Measurements from ENCODE around the gene ALOXE3. TPM values are rescaled to one million over a fixed set of nuclear protein-coding genes. Genes with fewer than 3 reads are reported as not detected.
A peak's percentile ranks its signal among the peaks of the same experiment; 100 is the strongest.
"Not testable (repeated sequence)": the region's sequence is repeated elsewhere in the genome, so short reads cannot be mapped to it uniquely, and the experiment has no call there.

ALOXE3 gene
- total RNA-seq, 2 experiments from 2014 or later = not detected

DNA sequence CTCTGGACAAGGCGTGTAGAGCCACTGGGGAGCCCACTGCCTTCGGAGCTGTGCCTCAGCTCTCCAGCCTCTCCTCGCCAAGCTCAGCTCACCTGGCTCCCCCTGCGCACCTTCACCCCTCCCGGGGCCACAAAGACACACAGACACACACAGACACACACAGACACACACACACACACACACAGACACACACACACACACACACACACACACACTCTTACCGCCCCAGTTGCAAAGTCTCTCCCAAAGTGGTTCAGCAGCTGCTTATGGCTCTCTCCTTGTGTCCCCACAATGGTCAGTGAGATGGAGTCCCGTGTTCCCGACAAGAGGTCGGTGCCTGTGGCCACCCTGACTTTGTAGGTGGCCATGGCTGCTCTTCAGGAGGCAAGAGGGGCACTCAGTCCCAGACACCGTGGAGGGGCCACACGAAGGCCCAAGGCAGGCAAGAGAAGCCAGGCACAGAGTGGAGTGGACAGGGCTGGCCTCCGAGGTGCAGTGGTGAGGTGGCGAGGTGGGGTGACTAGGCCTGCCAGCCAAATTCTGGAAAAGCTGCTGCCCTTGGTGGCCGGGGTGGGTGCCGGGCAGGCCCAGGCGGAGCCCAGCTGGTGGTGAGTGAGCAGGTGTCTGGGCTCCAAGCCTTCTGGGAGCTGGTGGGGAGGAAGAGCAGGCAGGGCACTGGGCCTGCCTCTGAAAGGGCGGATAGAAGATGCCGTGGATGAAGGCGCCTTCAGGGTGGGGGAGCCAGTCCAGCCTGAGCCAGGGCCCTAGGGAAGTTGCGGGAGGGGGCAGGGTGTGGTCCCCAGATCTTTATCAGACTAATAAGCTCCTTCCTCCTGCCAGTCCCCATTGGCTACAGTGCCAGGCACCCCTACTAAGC, 31.0 kb downstream of the ALOXE3 start, which contains the start of gene ALOX12B:
Gene ALOX12B (minus strand): TSS at position 642 of the 877 bp plus-strand sequence. CDS start 274 bp downstream, at position 368.
- no peaks in the 10 kb centered on the region for H3K4me1 Mint-ChIP-seq (ENCODE audit: low read depth)
- no peaks in the 10 kb centered on the region for H3K9me3 Mint-ChIP-seq (ENCODE audit: insufficient read depth)
- POLR2A ChIA-PET = no interaction called here
- DNase-seq (no peak), ATAC-seq (no peak)
- no peaks in the 10 kb centered on the region for H3K36me3 Mint-ChIP-seq (ENCODE audit: low read depth)
- H3K27ac Mint-ChIP-seq = no peak within 1 kb of the TSS
- CTCF ChIA-PET = interaction anchor here (0.8 to 13.4 kb wide), 4 partner anchors 8 to 32 kb away, joined by 3 to 174 read pairs (median 7); no protein-coding TSS in a partner anchor
- H3K27me3 Mint-ChIP-seq (ENCODE audit: low read depth) = peaks cover 14% of the 10 kb centered on the region
- H3K4me3 Mint-ChIP-seq = no peak within 1 kb of the TSS

DNA sequence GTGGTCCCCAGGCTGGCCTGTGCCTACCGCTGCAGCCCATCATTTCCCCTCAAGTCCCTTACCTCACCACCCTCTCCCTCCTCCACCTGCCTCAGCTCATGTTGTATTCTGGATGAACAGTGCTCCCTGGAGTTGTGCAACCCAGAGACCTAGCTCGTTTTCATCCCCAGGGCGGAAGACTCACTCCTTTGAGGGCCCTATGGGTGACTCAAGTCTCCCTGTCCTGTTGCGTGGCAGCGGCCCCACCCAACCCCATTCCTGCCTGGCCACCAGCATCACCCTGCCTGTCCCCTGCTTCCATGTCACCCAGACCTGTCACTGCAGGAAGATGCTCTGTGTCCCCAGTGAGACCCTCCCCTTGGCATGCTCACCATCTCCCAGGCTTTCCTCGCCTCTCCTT, 34.1 kb downstream of the ALOXE3 start:
- Mint-ChIP-seq H3K4me3 (no peak overlapping the region), H3K36me3 (ENCODE audit: low read depth) (peaks cover 5% of the 10 kb centered on the region), H3K9me3 (ENCODE audit: insufficient read depth) (no peaks in the 10 kb centered on the region), H3K27ac (no peak overlapping the region), H3K27me3 (ENCODE audit: low read depth) (peaks cover 4% of the 10 kb centered on the region), H3K4me1 (ENCODE audit: low read depth) (peaks cover 15% of the 10 kb centered on the region)
- ATAC-seq (no peak), DNase-seq (no peak)
- CTCF ChIA-PET = interaction anchor here (2.2 to 13.4 kb wide), 5 partner anchors 9 to 35 kb away, joined by 10 to 174 read pairs (median 12); no protein-coding TSS in a partner anchor
- POLR2A ChIA-PET = no interaction called here

DNA sequence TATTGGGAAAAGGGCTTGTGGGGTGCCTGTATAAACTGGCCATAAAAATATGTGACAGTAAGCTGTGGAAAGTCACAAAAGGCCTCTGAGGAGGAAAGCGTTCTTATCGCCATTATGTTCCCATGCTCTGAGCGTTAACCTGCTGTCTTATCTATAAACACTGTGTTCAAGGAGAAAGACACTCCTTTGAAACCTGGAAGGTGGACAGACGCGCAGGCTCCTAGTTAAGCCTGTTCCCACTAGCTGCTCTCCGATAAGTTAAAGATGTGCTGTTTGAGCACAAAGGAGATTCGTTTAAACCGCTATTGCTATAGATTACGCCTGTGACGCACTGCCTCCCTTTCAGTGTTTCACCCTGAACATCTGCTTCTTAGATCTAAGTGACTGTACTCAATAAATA, 36.0 kb downstream of the ALOXE3 start:
- Mint-ChIP-seq H3K27ac (no peak overlapping the region), H3K27me3 (ENCODE audit: low read depth) (peaks cover 3% of the 10 kb centered on the region), H3K9me3 (ENCODE audit: insufficient read depth) (no peaks in the 10 kb centered on the region), H3K4me3 (no peak overlapping the region), H3K36me3 (ENCODE audit: low read depth) (peaks cover 5% of the 10 kb centered on the region), H3K4me1 (ENCODE audit: low read depth) (peaks cover 18% of the 10 kb centered on the region)
- ATAC-seq = no peak
- ChIA-PET POLR2A (no interaction called here), CTCF (interaction anchor here (2.7 to 13.4 kb wide), 3 partner anchors 9 to 25 kb away, joined by 11 to 174 read pairs (median 15); no protein-coding TSS in a partner anchor)
- DNase-seq = no peak

DNA sequence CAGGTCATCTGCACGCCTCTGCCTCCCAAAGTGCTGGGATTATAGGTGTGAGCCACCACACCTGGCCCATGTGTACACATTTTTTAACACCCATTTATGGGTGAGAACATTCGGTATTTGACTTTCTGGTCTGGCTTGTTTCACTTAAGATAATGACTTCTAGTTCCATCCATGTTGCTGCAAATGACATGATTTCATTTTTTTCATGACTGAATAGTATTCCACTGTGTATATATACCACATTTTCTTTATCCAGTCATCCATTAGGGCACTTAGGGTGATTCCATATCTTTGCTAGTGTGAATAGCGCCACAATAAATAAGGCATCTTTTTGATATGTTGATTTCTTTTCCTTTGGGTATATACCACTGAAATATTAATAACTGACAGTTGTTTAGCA, 36.4 kb downstream of the ALOXE3 start:
- POLR2A ChIA-PET = no interaction called here
- CTCF ChIA-PET = interaction anchor here (1.5 to 13.4 kb wide), 5 partner anchors 8 to 37 kb away, joined by 7 to 174 read pairs (median 11); no protein-coding TSS in a partner anchor
- ATAC-seq (no peak), DNase-seq (no peak)
- H3K4me1 Mint-ChIP-seq (ENCODE audit: low read depth) = peaks cover 18% of the 10 kb centered on the region
- peaks cover 3% of the 10 kb centered on the region for H3K27me3 Mint-ChIP-seq (ENCODE audit: low read depth)
- H3K36me3 Mint-ChIP-seq (ENCODE audit: low read depth) = peaks cover 5% of the 10 kb centered on the region
- no peaks in the 10 kb centered on the region for H3K9me3 Mint-ChIP-seq (ENCODE audit: insufficient read depth)
- no peak overlapping the region for H3K27ac Mint-ChIP-seq
- H3K4me3 Mint-ChIP-seq = no peak overlapping the region

DNA sequence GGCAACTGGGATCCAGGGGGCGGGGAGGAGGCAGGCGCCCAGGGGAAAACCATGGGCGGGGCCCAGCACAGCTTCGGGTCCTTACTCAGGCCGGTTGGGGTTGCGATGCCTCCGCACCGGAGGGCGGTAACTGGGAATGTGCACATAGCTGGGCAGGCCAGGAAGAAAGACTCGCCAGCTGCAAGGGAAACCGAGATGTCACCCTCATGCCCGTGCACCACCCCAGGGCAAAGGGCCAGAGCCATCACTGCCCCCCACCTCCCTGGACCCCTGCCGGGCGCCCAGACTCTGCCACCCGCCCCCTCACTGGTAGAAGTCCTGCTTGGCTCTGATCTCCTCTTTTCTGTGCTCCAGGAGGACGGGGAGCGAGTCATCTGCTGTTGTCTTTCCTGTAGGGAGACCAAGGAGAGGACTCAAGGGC, 37.5 kb downstream of the ALOXE3 start:
- ChIA-PET CTCF (interaction anchor here (1.4 to 3.6 kb wide), 5 partner anchors 11 to 38 kb away, joined by 6 to 18 read pairs (median 7); no protein-coding TSS in a partner anchor), POLR2A (no interaction called here)
- DNase-seq = no peak
- peaks cover 5% of the 10 kb centered on the region for H3K36me3 Mint-ChIP-seq (ENCODE audit: low read depth)
- H3K27ac Mint-ChIP-seq = no peak overlapping the region
- no peak overlapping the region for H3K4me3 Mint-ChIP-seq
- no peak for ATAC-seq
- peaks cover 5% of the 10 kb centered on the region for H3K27me3 Mint-ChIP-seq (ENCODE audit: low read depth)
- no peaks in the 10 kb centered on the region for H3K9me3 Mint-ChIP-seq (ENCODE audit: insufficient read depth)
- peaks cover 18% of the 10 kb centered on the region for H3K4me1 Mint-ChIP-seq (ENCODE audit: low read depth)

DNA sequence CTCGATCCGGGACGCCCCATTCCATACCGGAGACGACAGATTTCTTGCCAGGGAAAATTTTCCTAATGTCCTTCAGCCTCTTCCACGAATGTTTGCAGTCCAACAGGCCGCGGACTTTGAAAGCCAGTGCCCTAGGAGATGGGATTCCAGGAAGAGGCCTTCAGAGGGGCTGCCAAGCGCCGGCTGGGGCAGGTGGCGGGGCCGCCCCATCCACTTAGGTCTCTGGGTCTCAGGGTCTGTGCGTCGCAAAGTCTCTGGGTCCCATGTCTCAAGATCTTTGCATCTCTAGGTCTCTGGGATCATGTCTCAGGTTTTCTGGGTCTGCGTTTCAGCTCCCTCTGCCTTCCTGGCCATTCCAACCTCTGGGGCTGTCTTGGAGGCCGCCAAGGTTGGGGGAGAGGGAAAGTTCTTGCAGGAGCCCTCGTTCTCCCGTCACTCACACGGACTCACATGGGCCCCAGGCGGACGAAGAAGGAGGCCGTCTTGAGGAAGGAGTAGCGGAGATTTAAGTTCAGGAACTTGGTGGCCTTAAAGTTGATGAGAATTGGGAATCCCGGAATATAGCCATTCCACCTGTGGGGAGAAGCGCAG, 38.0 kb downstream of the ALOXE3 start:
- ChIA-PET POLR2A (interaction anchor here (0.6 kb wide), 1 partner anchor 93 kb away, joined by 3 read pairs; no protein-coding TSS in a partner anchor), CTCF (interaction anchor here (1.3 to 4.8 kb wide), 7 partner anchors 11 to 39 kb away, joined by 5 to 41 read pairs (median 7); no protein-coding TSS in a partner anchor)
- H3K36me3 Mint-ChIP-seq (ENCODE audit: low read depth) = peaks cover 5% of the 10 kb centered on the region
- H3K27ac Mint-ChIP-seq = no peak overlapping the region
- H3K4me1 Mint-ChIP-seq (ENCODE audit: low read depth) = peaks cover 18% of the 10 kb centered on the region
- peak overlapping the region; percentile 86 for H3K4me3 Mint-ChIP-seq
- no peaks in the 10 kb centered on the region for H3K9me3 Mint-ChIP-seq (ENCODE audit: insufficient read depth)
- no peak for ATAC-seq
- peaks cover 8% of the 10 kb centered on the region for H3K27me3 Mint-ChIP-seq (ENCODE audit: low read depth)
- no peak for DNase-seq

DNA sequence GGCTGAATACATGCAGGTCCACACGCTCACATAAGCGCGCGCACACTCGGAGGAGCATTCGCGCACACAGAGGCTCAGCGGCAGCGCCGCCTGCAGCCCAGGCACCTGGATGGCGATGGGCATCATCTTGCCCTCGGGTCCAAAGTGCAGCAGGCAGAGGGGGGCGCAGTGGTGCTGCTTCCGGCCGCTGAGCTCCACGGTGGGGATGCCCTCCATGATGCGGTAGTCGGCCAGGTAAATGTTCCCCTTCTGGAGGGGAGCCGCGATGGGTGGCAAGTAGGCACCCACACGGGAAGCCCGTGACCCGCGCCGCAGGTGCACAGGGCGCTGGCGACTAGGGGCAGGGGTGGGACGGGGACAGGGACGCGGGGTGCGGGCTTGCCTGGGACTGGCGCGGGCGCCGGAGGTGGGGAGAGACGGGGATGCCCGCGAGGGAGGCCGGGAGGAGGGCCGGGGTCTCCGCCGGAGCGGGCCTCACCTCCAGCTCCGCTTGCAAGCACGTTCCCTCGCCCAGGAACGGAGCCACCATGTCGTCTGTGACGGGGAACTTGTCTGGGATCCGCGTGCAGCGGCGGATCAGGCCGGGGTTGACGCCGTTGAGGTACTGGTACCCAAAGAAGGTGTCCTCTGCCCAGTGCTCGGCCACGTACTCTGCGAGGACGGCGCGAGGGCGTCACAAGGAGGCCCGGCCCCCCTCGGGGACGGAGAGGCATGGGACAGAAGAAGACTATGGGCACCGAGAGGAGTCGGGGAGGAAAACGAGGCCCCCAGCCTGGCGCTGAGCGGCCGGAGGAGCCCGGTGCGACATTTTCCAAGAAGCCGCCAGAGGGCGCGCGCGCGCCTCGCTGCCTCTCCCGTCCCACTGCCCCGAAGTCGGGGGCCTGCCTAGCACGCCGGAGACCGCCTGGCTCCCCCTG, 38.8 kb downstream of the ALOXE3 start:
- no peaks in the 10 kb centered on the region for H3K9me3 Mint-ChIP-seq (ENCODE audit: insufficient read depth)
- POLR2A ChIA-PET = interaction anchor here (0.6 kb wide), 1 partner anchor 94 kb away, joined by 3 read pairs; no protein-coding TSS in a partner anchor

DNA sequence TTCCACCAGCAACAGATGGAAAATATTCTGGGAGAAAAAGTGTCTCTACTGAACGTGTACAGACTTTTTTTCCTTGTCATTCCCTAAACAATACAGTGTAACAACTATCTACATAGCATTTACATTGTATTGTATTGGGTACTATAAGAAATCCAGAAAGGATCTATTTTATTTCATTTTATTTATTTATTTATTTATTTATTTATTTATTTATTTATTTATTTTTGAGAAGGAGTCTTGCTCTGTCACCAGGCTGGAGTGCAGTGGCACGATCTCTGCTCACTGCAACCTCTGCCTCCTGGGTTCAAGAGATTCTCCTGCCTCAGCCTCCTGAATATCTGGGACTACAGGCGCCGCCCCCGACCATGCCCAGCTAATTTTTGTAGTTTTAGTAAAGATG, 40.4 kb downstream of the ALOXE3 start:
- H3K4me3 Mint-ChIP-seq; DNase-seq; H3K27ac Mint-ChIP-seq; H3K36me3 Mint-ChIP-seq (ENCODE audit: low read depth); H3K9me3 Mint-ChIP-seq (ENCODE audit: insufficient read depth); ATAC-seq; POLR2A ChIA-PET: not testable (repeated sequence)
- H3K4me1 Mint-ChIP-seq (ENCODE audit: low read depth) = peaks cover 35% of the 10 kb centered on the region
- CTCF ChIA-PET = interaction anchor here (1.8 to 12.0 kb wide), 6 partner anchors 11 to 40 kb away, joined by 5 to 319 read pairs (median 23); partner anchors contain the start of gene ALOXE3
- H3K27me3 Mint-ChIP-seq (ENCODE audit: low read depth) = peaks cover 31% of the 10 kb centered on the region

More for the DNA sequence above, 38.8 kb downstream of the ALOXE3 start:
- Mint-ChIP-seq H3K36me3 (ENCODE audit: low read depth) (peaks cover 5% of the 10 kb centered on the region), H3K4me1 (ENCODE audit: low read depth) (peaks cover 20% of the 10 kb centered on the region), H3K27me3 (ENCODE audit: low read depth) (peaks cover 16% of the 10 kb centered on the region), H3K4me3 (peak overlapping the region; percentile 86), H3K27ac (peak overlapping the region; percentile 83)
- CTCF ChIA-PET = interaction anchor here (0.6 to 12.0 kb wide), 25 partner anchors 8 to 500 kb away, joined by 3 to 319 read pairs (median 5); partner anchors contain the start of genes ALOX12B, ALOXE3, CYB5D1 and HES7
- ATAC-seq = peak; percentile 87
- peak; percentile 85 for DNase-seq

DNA sequence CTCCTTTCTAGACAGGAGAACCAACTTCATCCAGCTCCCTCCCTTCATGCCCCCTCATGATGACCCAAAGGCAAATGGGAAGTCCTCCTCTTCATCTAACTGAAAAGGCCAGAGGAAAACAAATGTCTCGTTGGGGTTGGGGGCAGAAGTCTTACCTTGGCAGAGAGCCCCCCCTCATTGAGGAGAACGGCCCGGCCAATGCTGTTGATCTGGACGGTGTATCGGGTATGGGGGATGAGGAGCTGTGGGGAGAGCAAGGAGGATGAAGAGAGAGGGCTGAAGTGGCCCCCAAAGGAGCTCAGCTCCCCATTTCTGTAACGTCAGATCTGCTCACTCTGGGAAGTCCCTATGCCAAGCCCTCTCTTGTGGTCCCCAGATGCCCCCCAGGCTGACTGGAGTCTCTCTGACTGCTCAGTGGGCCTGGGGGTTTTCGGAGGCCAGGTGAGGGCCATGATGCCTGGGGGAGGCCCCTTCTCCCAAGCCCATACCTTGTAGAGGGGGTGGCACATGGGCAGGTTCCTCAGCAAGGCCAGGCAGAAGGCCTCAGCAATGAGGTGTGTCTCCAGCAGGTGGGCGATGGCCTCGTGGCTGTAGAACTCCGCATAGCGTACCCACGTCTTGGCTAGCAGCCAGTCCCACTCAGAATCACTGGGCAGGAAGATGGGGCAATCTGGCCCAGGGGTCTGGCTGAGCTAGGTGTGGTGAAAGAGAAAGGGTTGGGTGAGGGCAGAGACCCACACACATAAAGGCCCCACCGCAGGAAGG, 41.6 kb downstream of the ALOXE3 start:
- Mint-ChIP-seq H3K27me3 (ENCODE audit: low read depth) (peaks cover 40% of the 10 kb centered on the region), H3K4me3 (no peak overlapping the region), H3K4me1 (ENCODE audit: low read depth) (peaks cover 40% of the 10 kb centered on the region), H3K36me3 (ENCODE audit: low read depth) (peaks cover 2% of the 10 kb centered on the region), H3K27ac (no peak overlapping the region), H3K9me3 (ENCODE audit: insufficient read depth) (no peaks in the 10 kb centered on the region)
- ChIA-PET CTCF (interaction anchor here (4.8 to 12.0 kb wide), 2 partner anchors 15 to 18 kb away, joined by 41 to 319 read pairs; no protein-coding TSS in a partner anchor), POLR2A (interaction anchor here (1.4 kb wide), 1 partner anchor 97 kb away, joined by 5 read pairs; no protein-coding TSS in a partner anchor)
- ATAC-seq = no peak
- DNase-seq = no peak

DNA sequence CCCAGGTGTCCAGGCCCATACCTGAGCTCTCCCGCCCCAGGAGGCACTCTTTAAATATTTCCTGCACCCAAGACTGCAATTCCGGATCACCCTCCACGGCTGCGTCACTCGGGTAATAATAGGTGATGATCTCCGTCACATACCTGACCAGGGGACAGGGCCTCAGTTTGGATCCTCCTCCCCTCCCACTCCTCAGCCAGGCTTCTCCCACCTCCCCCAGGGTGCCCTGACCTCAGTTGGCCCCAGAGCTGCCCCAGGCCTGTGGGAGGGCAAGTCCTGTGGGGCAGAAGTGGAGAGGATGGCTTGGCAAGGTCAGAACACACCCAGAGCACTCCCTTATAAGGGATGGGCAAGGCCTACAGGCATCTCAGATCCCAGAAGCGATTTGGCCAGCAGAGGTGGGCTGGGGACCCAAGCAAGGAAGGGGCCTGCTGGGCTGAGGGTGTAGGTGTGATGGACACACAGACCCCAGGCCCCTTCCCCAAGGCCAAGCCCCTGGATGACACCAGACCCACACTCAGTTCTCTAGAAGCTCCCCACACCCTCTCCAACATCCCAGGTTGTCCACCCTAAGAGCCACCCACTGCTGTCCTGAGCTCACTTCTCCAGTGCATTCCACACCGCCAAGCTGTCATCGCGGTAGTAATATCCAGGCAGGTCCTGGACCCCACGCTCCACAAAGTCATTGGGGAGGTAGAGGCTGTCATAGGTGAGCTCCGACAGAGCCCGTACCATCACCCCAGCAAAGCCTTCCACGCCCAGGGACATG, 42.6 kb downstream of the ALOXE3 start:
- peaks cover 2% of the 10 kb centered on the region for H3K36me3 Mint-ChIP-seq (ENCODE audit: low read depth)
- DNase-seq = no peak
- H3K9me3 Mint-ChIP-seq (ENCODE audit: insufficient read depth) = no peaks in the 10 kb centered on the region
- ATAC-seq = no peak
- POLR2A ChIA-PET = interaction anchor here (1.4 kb wide), 1 partner anchor 98 kb away, joined by 5 read pairs; no protein-coding TSS in a partner anchor
- CTCF ChIA-PET = interaction anchor here (1.9 to 12.0 kb wide), 5 partner anchors 16 to 225 kb away, joined by 5 to 319 read pairs (median 41); partner anchors contain the start of gene ALOXE3
- peaks cover 47% of the 10 kb centered on the region for H3K27me3 Mint-ChIP-seq (ENCODE audit: low read depth)
- H3K4me3 Mint-ChIP-seq = no peak overlapping the region
- H3K4me1 Mint-ChIP-seq (ENCODE audit: low read depth) = peaks cover 38% of the 10 kb centered on the region
- no peak overlapping the region for H3K27ac Mint-ChIP-seq
